HepG2 (cell line): ENCODE data around the gene SLC2A5. TPM values are rescaled to one million over a fixed set of nuclear protein-coding genes. Genes with fewer than 3 reads are reported as not detected.

Experiments
- POLR2AphosphoS5 ChIP-seq: IDR thresholded peaks from 2 replicates; pipeline ENCODE4 v1.6.1; 2012; ENCODE audit warnings: low read depth, low read length
- RFXANK ChIP-seq: IDR thresholded peaks from 2 replicates; pipeline ENCODE4 v1.6.1; 2016
- SNAI1 ChIP-seq: sonication (generic); formaldehyde crosslinking; IDR thresholded peaks from 2 replicates; pipeline ENCODE4 v1.5.0; 2020; ENCODE audit warnings: mild to moderate bottlenecking, missing genetic modification reagents, borderline replicate concordance
- polyA plus RNA-seq, 8 experiments: library from polyadenylated mRNA; depleted of rRNA in 3 of 8; stranded (reverse) in 7 of 8; unstranded in 1 of 8; fragments of >200 nt; fragmentation: Illumina TruSeq in 4 of 8; extraction: Trizol in 4 of 8; gene quantifications; 2 replicates each; pipeline versions ENCODE4 v1.2.1 to v1.2.3, GENCODE V29; 2011 to 2016; ENCODE audit warnings: low read depth in 4 of 8, missing spikeins in 1 of 8, mixed read lengths in 1 of 8; ENCODE audit not compliant: insufficient read depth in 1 of 8
- total RNA-seq, 5 experiments: library from RNA; depleted of rRNA; stranded (reverse); fragments of >200 nt; fragmentation: Illumina TruSeq; extraction: Trizol; gene quantifications; 2 replicates each; pipeline ENCODE4 v1.2.3, GENCODE V29; 2016; ENCODE audit warnings: low read depth in 1 of 5
- TF ChIP-seq, protein P1 (sequence below): sonication (generic); formaldehyde crosslinking; IDR thresholded peaks from one replicate; pipeline ENCODE4 v1.5.1; 2020; ENCODE audit warnings: mild to moderate bottlenecking, missing genetic modification reagents; ENCODE audit errors: not compliant biosample characterization
- TF ChIP-seq, protein P2 (sequence below): sonication (generic); formaldehyde crosslinking; IDR thresholded peaks from 2 replicates; pipeline ENCODE4 v1.8.1; 2023; ENCODE audit warnings: mild to moderate bottlenecking, inconsistent platforms, moderate library complexity, missing genetic modification reagents, borderline replicate concordance
- TF ChIP-seq, protein P3 (sequence below): IDR thresholded peaks from 2 replicates; pipeline ENCODE4 v1.6.1; 2016

SLC2A5 gene
- total and polyA plus RNA-seq, 2 of the 13 experiments (the other 11 are each of a cell fraction or from before 2014, with no cell fraction given), result 0.04 to 0.54 TPM

- TF ChIP-seq, protein P1, sequence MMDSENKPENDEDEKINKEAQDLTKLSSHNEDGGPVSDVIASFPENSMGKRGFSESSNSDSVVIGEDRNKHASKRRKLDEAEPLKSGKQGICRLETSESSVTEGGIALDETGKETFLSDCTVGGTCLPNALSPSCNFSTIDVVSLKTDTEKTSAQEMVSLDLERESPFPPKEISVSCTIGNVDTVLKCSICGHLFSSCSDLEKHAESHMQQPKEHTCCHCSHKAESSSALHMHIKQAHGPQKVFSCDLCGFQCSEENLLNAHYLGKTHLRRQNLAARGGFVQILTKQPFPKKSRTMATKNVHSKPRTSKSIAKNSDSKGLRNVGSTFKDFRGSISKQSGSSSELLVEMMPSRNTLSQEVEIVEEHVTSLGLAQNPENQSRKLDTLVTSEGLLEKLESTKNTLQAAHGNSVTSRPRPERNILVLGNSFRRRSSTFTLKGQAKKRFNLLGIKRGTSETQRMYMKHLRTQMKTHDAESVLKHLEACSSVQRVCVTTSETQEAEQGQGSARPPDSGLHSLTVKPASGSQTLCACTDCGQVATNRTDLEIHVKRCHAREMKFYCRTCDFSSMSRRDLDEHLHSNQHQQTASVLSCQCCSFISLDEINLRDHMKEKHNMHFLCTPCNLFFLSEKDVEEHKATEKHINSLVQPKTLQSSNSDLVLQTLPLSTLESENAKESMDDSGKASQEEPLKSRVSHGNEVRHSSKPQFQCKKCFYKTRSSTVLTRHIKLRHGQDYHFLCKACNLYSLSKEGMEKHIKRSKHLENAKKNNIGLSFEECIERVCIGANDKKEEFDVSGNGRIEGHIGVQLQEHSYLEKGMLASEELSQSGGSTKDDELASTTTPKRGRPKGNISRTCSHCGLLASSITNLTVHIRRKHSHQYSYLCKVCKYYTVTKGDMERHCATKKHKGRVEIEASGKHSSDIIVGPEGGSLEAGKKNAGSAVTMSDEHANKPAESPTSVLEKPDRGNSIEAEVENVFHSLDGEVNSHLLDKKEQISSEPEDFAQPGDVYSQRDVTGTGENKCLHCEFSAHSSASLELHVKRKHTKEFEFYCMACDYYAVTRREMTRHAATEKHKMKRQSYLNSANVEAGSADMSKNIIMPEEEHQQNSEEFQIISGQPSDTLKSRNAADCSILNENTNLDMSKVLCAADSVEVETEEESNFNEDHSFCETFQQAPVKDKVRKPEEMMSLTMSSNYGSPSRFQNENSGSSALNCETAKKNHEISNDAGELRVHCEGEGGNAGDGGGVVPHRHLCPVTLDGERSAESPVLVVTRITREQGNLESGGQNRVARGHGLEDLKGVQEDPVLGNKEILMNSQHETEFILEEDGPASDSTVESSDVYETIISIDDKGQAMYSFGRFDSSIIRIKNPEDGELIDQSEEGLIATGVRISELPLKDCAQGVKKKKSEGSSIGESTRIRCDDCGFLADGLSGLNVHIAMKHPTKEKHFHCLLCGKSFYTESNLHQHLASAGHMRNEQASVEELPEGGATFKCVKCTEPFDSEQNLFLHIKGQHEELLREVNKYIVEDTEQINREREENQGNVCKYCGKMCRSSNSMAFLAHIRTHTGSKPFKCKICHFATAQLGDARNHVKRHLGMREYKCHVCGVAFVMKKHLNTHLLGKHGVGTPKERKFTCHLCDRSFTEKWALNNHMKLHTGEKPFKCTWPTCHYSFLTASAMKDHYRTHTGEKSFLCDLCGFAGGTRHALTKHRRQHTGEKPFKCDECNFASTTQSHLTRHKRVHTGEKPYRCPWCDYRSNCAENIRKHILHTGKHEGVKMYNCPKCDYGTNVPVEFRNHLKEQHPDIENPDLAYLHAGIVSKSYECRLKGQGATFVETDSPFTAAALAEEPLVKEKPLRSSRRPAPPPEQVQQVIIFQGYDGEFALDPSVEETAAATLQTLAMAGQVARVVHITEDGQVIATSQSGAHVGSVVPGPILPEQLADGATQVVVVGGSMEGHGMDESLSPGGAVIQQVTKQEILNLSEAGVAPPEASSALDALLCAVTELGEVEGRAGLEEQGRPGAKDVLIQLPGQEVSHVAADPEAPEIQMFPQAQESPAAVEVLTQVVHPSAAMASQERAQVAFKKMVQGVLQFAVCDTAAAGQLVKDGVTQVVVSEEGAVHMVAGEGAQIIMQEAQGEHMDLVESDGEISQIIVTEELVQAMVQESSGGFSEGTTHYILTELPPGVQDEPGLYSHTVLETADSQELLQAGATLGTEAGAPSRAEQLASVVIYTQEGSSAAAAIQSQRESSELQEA, result no peak
- TF ChIP-seq RFXANK (CRISPR knock-in tag) (no peak), SNAI1 (CRISPR knock-in tag) (no peak), POLR2AphosphoS5 (no peak)
- TF ChIP-seq, protein P2, sequence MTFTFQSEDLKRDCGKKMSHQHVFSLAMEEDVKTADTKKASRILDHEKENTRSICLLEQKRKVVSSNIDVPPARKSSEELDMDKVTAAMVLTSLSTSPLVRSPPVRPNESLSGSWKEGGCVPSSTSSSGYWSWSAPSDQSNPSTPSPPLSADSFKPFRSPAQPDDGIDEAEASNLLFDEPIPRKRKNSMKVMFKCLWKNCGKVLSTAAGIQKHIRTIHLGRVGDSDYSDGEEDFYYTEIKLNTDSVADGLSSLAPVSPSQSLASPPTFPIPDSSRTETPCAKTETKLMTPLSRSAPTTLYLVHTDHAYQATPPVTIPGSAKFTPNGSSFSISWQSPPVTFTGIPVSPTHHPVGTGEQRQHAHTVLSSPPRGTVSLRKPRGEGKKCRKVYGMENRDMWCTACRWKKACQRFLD (CRISPR knock-in tag), result no peak
- TF ChIP-seq, protein P3, sequence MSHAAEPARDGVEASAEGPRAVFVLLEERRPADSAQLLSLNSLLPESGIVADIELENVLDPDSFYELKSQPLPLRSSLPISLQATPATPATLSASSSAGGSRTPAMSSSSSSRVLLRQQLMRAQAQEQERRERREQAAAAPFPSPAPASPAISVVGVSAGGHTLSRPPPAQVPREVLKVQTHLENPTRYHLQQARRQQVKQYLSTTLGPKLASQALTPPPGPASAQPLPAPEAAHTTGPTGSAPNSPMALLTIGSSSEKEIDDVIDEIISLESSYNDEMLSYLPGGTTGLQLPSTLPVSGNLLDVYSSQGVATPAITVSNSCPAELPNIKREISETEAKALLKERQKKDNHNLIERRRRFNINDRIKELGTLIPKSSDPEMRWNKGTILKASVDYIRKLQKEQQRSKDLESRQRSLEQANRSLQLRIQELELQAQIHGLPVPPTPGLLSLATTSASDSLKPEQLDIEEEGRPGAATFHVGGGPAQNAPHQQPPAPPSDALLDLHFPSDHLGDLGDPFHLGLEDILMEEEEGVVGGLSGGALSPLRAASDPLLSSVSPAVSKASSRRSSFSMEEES (CRISPR knock-in tag), result no peak
Observed at GRCh38 chr1:9070486-9070885, 1.1 kb upstream of the SLC2A5 start (continued).
